Right renal cortex interstitium (tissue), 3 donors: ENCODE measurements around the gene ADCK1. TPM values are rescaled to one million over a fixed set of nuclear protein-coding genes. Genes with fewer than 3 reads are reported as not detected.
"Not testable (repeated sequence)": the region's sequence is repeated elsewhere in the genome, so short reads cannot be mapped to it uniquely, and the experiment has no call there.

Source experiments
- DNase-seq, 3 donors: peaks; one replicate each; pipeline ENCODE4 v3.0.0-alpha.2; 2013; ENCODE audit warnings: low read depth in 3 of 3, low spot score in 2 of 3
- polyA plus RNA-seq, 3 donors: library from polyadenylated mRNA; unstranded; fragments of 120-200 nt; gene quantifications; one replicate each; pipeline ENCODE4 v1.2.1, GENCODE V29; 2013; ENCODE audit not compliant: insufficient read length in 3 of 3

Gene ADCK1
- polyA plus RNA-seq, 3 donors: 8.6 to 11.3 (median 9.3) TPM

DNA sequence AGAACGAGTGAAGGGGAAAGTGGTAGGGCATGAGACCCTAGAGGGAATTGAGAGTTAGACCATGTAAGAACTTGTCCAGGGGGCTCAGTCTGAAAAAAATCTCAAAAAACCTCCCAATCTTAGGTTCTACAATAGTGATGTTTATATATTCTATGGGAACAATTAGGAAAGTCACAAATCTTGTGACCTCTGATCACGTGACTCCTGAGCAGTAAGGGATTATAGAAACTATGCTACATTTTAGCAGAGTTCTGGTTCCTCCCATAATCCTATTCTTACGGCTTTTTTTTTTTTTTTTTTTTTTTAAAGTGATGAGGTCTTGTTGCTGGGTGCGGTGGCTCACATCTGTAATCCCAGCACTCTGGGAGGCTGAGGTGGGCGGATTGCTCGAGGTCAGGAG, 5.8 kb downstream of the ADCK1 start:
- DNase-seq: no peak

DNA sequence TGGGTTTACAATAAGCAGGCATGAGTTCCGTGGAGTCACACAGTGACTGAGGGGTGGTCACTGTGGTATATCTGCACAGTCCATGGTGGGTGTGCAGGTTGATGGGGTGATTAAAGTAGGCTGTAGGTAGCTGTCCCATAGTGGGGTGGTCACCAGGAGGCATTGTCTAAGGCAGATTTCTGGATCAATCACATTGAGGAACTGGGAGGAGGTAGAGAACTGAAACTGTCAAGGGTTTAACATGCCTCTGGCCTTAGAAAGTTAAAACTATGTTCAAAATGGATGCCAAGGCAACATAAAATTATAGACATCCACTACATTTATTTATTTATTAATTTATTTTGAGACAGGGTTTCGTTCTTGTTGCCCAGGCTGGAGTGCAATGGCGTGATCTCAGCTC, 8.3 kb downstream of the ADCK1 start:
- no peak for DNase-seq

DNA sequence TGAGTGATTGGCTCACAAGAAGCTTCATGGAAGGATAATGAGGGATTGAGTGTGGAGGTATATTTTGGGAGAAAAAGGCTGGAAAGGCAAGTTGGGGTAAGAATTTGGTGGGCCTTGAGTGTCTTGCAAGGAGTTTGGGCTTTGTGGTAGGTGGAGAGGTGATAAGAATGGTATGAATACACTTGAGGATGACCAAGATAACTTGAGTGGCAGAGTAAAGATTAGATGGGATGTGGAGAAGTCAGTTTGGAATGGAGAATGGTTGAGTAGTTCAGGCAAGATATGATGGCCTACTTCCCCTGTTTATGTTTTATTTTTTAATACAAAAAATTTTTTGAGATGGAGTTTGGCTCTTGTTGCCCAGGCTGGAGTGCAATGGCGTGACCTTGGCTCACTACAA, 9.1 kb downstream of the ADCK1 start:
- DNase-seq: no peak

DNA sequence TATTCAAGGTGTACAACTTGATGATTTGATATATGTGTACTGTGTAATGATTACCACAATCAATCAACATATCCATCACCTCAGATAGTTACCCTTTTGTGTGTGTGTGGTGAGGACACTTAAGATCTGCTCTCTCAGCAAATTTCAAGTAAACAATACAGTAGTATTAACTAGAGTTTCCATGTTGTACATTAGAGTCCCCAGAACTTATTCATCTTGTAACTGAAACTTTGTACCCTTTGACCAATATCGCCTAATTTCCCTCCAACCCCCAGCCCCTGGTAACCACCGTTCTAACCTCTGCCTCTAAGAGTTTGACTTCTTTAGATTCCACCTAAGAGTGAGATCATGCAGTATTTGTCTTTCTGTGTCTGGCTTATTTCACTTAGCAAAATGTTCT, 12.1 kb downstream of the ADCK1 start:
- DNase-seq: no peak

GRCh38 chr14:77812682-77813081, 12.8 kb downstream of the ADCK1 start:
- not testable (repeated sequence) for DNase-seq

GRCh38 chr14:77822307-77822706, 22.4 kb downstream of the ADCK1 start:
- DNase-seq: no peak

DNA sequence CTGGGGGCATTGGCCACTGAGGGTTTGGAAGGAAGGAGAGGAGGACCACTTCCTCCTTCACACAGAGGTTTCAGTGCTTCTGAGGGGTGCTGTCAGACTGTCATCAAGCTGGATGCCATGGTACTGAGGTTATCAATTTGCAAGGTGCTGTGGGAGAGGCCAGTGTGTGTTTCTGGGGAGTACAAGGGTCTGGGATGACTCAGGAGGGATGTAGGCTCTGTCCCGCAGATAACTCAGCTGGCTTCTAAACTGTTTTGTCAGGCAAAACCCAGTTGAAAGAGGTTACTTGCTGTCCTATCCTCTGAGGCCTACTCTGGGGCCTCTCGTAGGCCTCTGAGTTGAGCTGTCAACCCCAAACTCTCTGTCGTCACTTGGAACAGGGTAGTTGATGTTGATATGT, 22.8 kb downstream of the ADCK1 start:
- DNase-seq: no peak

DNA sequence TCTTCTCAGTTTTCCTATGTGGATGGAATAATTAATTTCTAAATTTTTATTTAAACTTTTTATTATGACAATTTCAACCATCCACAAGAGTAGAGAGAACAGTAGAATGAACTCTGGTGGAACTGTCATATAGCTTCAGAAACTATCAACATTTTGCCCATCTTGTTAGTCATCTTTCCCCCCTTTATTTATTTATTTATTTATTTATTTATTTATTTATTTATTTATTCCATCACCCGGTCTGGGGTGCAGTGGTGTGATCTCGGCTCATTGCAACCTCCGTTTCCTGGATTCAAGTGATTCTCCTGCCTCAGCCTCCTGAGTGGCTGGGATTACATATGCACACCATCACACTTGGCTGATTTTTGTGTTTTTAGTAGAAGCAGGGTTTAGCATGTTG, 23.5 kb downstream of the ADCK1 start:
- DNase-seq: no peak

GRCh38 chr14:77825895-77826519, 26.1 kb downstream of the ADCK1 start:
- DNase-seq: no peak

GRCh38 chr14:77830692-77831091, 30.8 kb downstream of the ADCK1 start:
- no peak for DNase-seq

- no peak for DNase-seq
These were observed 32.4 kb downstream of the ADCK1 start for GRCh38 chr14:77832297-77832696.

DNA sequence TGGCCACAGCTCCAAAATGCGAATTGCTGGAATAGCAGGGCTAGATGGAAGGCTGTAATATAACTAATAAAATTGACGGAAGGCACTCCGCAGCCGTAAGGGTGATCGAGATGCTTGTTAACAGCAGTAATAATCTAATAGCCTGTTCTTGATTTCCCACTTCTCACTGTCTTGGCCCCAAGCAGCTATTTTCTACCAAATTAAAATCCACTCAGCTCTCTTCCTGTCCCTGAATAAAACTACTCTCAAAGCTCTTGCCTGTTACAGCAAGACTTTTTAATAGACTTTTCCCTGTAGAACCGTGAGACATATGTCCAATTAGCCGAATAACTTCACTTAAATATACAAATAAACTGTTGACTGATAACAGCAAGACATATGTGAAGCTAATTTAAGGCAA, 38.0 kb downstream of the ADCK1 start:
- DNase-seq: no peak

GRCh38 chr14:77838831-77839511, 39.1 kb downstream of the ADCK1 start:
- peak in 1 of 3 donors; percentile 18 for DNase-seq

GRCh38 chr14:77843195-77843594, 43.3 kb downstream of the ADCK1 start:
- DNase-seq: no peak

- no peak for DNase-seq
These were observed 43.7 kb downstream of the ADCK1 start for GRCh38 chr14:77843651-77844050.

DNA sequence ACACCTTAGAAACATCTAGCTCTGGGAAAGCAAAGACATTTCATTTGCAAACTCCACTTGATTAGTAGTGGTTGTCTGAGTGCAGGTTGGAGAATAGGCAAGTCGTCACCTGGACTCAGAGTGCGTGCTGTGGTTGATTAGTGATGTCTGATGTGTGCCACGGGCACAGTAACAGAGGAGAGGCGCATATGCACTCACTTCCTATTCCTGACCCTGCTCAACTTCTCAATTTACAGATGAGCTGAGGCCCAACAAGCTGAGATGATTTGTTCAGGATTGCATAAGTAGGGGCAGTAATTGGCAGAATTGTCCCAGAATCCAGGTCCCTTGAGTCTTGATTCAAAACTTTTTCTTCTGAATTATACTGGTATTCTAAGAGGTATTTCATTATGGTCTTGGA, 44.9 kb downstream of the ADCK1 start:
- DNase-seq: no peak

DNA sequence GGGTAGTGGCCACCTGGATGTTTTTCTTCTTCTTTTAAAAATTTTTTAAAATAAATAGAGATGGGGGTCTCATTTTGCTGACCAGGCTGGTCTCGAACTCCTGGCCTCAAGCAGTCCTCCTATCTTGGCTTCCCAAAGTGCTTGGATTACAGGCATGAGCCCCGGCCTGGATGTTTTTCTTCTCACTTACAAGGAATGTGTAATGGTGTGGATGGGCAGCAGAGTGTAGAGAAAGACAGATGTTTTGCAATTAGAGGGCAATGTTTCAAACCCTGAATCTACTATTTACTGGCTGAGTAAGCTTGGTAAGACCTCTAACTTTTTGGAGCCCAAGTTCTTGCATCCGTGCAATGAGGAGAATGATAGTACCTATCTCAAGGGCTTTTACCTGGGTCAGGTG, 48.1 kb downstream of the ADCK1 start:
- DNase-seq: no peak

DNA sequence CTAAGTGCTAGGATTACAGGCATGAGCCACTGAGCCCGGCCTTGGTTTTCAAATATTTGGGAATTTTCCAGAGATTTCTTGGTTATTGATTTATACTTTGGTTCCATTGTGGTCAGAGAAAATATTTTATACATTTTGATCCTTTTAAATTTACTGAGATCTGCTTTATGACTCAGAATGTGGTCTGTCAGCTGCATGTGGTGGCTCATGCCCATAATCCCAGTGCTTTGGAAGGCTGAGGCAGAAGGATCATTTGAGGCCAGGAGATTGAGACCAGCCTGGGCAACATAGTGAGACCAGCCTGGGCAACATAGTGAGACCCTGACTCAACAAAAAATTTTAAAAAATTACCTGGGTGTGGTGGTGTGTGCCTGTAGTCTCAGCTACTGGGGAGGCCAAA, 49.8 kb downstream of the ADCK1 start:
- no peak for DNase-seq

DNA sequence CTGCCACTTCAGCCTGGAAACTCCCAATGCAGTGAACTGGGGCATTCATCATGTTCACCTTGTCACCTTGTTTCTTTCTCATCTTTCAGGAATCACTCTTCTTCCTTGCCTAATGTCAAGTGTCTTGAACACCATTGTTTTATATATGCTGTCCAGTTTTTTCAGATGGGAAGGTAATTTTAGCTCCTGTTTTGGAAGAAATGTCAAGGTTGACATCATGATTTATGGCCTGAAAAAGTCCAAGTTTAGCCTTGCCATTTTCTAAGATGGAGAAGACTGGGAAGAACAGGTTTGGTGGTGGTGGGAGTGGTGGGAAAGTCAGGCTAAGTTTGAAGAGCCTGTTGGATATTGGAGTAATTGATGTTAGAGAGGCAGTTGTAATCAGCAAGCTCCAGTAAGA, 54.0 kb downstream of the ADCK1 start:
- no peak for DNase-seq

DNA sequence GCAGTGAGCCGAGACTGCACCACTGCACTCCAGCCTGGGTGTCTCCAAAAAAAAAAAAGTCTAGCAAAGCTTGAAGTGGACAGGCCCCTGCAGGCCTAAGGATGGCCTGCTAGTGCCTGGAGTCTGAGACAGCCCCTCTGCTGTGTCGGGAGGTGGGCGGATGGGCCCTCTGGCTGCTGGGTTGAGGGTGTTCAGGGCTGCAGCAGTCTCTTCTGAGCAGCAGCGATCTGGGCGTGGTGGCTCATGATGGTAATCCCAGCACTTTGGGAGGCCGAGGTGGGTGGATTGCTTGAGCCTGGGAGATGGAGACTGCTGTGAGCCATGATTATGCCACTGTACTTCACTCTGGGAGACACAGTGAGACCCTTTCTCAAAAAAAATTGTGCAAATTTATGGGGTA, 57.0 kb downstream of the ADCK1 start:
- DNase-seq: no peak

GRCh38 chr14:77859934-77860570, 60.1 kb downstream of the ADCK1 start:
- DNase-seq: no peak

GRCh38 chr14:77861201-77861600, 61.3 kb downstream of the ADCK1 start:
- DNase-seq: no peak
